Heart right ventricle (tissue), 16 donors: ENCODE data around the gene LAMC3. TPM values are rescaled to one million over a fixed set of nuclear protein-coding genes. Genes with fewer than 3 reads are reported as not detected.
A peak's percentile ranks its signal among the peaks of the same experiment; 100 is the strongest.

Experiments used
- ATAC-seq, 8 donors: fragments of 200-7000 bp; cut with Tn5 transposase; one replicate each; pipeline ENCODE4 v1.9.1; 2020; ENCODE audit warnings: mild to moderate bottlenecking in 8 of 8, moderate library complexity in 8 of 8, moderate number of reproducible peaks in 1 of 8
- DNase-seq, 2 donors: peaks; one replicate each; pipeline ENCODE4 v3.0.0-alpha.2; 2020
- H3K27ac ChIP-seq, 10 donors: fragments of 200-600 bp; sonication (generic) in 2 of 10; one replicate each; pipeline versions ENCODE4 v1.5.0 to v1.8.0; 2020 to 2022; ENCODE audit warnings: mild to moderate bottlenecking in 3 of 10
- H3K27me3 ChIP-seq, 7 donors: fragments of 200-600 bp; one replicate each; pipeline ENCODE4 v1.8.0; 2021 to 2022; ENCODE audit warnings: mild to moderate bottlenecking in 2 of 7
- H3K36me3 ChIP-seq, 9 donors: fragments of 200-600 bp; sonication (generic) in 1 of 9; one replicate each; pipeline versions ENCODE4 v1.5.0 to v1.8.0; 2020 to 2022; ENCODE audit warnings: mild to moderate bottlenecking in 2 of 9
- H3K4me1 ChIP-seq, 9 donors: fragments of 200-600 bp; sonication (generic) in 1 of 9; one replicate each; pipeline versions ENCODE4 v1.5.0 to v1.8.0; 2020 to 2022; ENCODE audit warnings: mild to moderate bottlenecking in 4 of 9
- H3K4me3 ChIP-seq, 10 donors: fragments of 200-600 bp; sonication (generic) in 2 of 10; one replicate each; pipeline versions ENCODE4 v1.5.0 to v1.8.0; 2020 to 2022; ENCODE audit warnings: mild to moderate bottlenecking in 7 of 10, moderate library complexity in 2 of 10
- H3K9me3 ChIP-seq, 11 donors: fragments of 200-600 bp in 10 of 11; sonication (generic) in 2 of 11; one replicate each; pipeline versions ENCODE4 v1.5.0 to v1.8.0; 2013 to 2022; ENCODE audit warnings: mild to moderate bottlenecking in 2 of 11, control low read depth in 1 of 11, moderate library complexity in 1 of 11
- CTCF ChIP-seq, 9 donors: fragments of 200-600 bp; sonication (generic) in 2 of 9; IDR thresholded peaks; one replicate each; pipeline versions ENCODE4 v1.5.0 to v1.8.0; 2021 to 2022; ENCODE audit warnings: antibody characterized with exemption in 9 of 9, mild to moderate bottlenecking in 5 of 9, moderate library complexity in 1 of 9
- WGBS, 2 donors: extraction: QIAGEN DNeasy Blood & Tissue Kit; methylation state at CpG; one replicate each; pipeline ENCODE4 v1.1.7; 2013; ENCODE audit warnings: inconsistent platforms in 1 of 2; 5-methylcytosine and 5-hydroxymethylcytosine counted together
- intact Hi-C, 10 donors: fragments of 100-400 bp; cut with DNase I; formaldehyde crosslinking; loops; one replicate each; pipeline versions ENCODE4 v1.11.1 to v1.14.2; 2022
- polyA plus RNA-seq, 2 donors: library from polyadenylated mRNA; stranded (reverse); fragments of 200-250 nt; gene quantifications; one replicate each; pipeline ENCODE4 v1.2.3, GENCODE V29; 2013
- total RNA-seq, 10 donors: library from RNA; stranded (reverse); fragmentation: NEBNext Ultra II Directional in 3 of 10; extraction: Animal tissue kit (Norgen Biotek cat#: 25700) in 3 of 10; gene quantifications; one replicate each; pipeline versions ENCODE4 v1.2.1 to v1.2.4, GENCODE V29; 2021 to 2023
- donor health status: Arrhythmogenic right ventricular cardiomyopathy.
- donor health status: ischemic (EF 13 %, LVEDD 7.1; RV severe dilation, severe dysfunction).
- donor health status: healthy with polysubstance abuse.
- donor health status: DM: no; HTN: yes; CAD: no.
- donor health status: DM: no; HTN: no; CAD: no.
- donor health status: ischemic (EF 25% LVEDD 6.9; RV normal size, moderate dysfunction).
- donor health status: ischemic (EF 25% LVEDD 5.7; RV mildly dilated, moderate dysfunction).
- donor health status: healthy.
- donor health status: DM: yes; HTN: yes; CAD: no.
- donor health status: Ischemic cardiomyopathy.
- donor health status: ischemic (EF 35%, LVEDD 5.7; RV mildly dilated, moderate dysfunction).
- donor health status: nonischemic (EF 11% LVEDD 7.7; RV severe dilation, severe dysfunction).
- donor health status: DM: yes; HTN: yes; CAD: no.
- donor health status: PGD.
- donor health status: ischemic (EF 29% LVEDD 5.4; RV normal size, mild dysfunction).
- donor health status: nonischemic (EF 23%, LVEDD 6.1; RV moderate dilation, normal function).

The LAMC3 gene
- total and polyA plus RNA-seq, 12 donors = 0.07 to 5.4 (median 0.30) TPM; not detected in 1

GRCh38 chr9:131013771-131014676 lies 5.0 kb downstream of the LAMC3 start:
- peak in 6 of 8 donors; percentile 21 to 58 (median 44) for ATAC-seq

GRCh38 chr9:131015112-131015511 lies 6.1 kb downstream of the LAMC3 start:
- intact Hi-C loops = no loop called here
- DNase-seq = no peak
- 89 to 90% methylated on average over 8 of the region's 8 CpGs for WGBS, 2 donors
- ATAC-seq = no peak
- H3K27me3 ChIP-seq = peaks cover 0 to 44% (median 27%) of the 10 kb centered on the region in 7 donors
- TF ChIP-seq CTCF (IDR thresholded peaks at IDR 0.05) = no peak
- H3K9me3 ChIP-seq = peaks cover 0 to under 1% (median 0%) of the 10 kb centered on the region in 11 donors
- peaks cover 0 to 11% (median 0%) of the 10 kb centered on the region in 9 donors for H3K4me1 ChIP-seq
- no peak overlapping the region for H3K4me3 ChIP-seq
- H3K27ac ChIP-seq = no peak overlapping the region
- no peaks in the 10 kb centered on the region for H3K36me3 ChIP-seq

More at GRCh38 chr9:131013771-131014676, 5.0 kb downstream of the LAMC3 start:
- TF ChIP-seq CTCF (IDR thresholded peaks at IDR 0.05) = no peak
- DNase-seq = no peak
- Histone ChIP-seq H3K27me3 (peaks cover 6 to 50% (median 33%) of the 10 kb centered on the region in 7 donors), H3K9me3 (no peaks in the 10 kb centered on the region), H3K4me3 (no peak overlapping the region), H3K27ac (peak overlapping the region in 1 of 10 donors; percentile 39), H3K4me1 (peaks cover 0 to 11% (median 2%) of the 10 kb centered on the region in 9 donors), H3K36me3 (no peaks in the 10 kb centered on the region)
- WGBS, 2 donors = 70 to 78% methylated on average over 18 of the region's 18 CpGs
- intact Hi-C loops = loop anchor here in 1 of 10 donors (5.0 kb wide), 1 partner anchor 33 kb away; no protein-coding TSS in a partner anchor

GRCh38 chr9:131015876-131016397 lies 7.0 kb downstream of the LAMC3 start:
- ATAC-seq = no peak
- peaks cover 0 to 36% (median 20%) of the 10 kb centered on the region in 7 donors for H3K27me3 ChIP-seq

More at GRCh38 chr9:131015876-131016397, 7.0 kb downstream of the LAMC3 start:
- no peak overlapping the region for H3K4me3 ChIP-seq
- 96% methylated on average over 6 of the region's 6 CpGs for WGBS, 2 donors
- no peak for TF ChIP-seq CTCF (IDR thresholded peaks at IDR 0.05)
- DNase-seq = no peak
- no peak overlapping the region for H3K27ac ChIP-seq
- peaks cover 0 to 11% (median 0%) of the 10 kb centered on the region in 9 donors for H3K4me1 ChIP-seq
- intact Hi-C loops = no loop called here
- H3K9me3 ChIP-seq = peaks cover 0 to 9% (median 0%) of the 10 kb centered on the region in 11 donors
- H3K36me3 ChIP-seq = no peaks in the 10 kb centered on the region
